Measurements from ENCODE around the gene LGR5. TPM values are rescaled to one million over a fixed set of nuclear protein-coding genes. Genes with fewer than 3 reads are reported as not detected.
"Not testable (repeated sequence)": the region's sequence is repeated elsewhere in the genome, so short reads cannot be mapped to it uniquely, and the experiment has no call there.

Gene LGR5
- total RNA-seq, 8 experiments from 2014 or later = 0.24 to 3.1 (median 0.31) TPM; not detected in 2

GRCh38 chr12:71460318-71460717 is 20.7 kb downstream of the LGR5 start:
- Histone ChIP-seq H3K4me1 (replicated peaks in 1 of 2) (peaks cover 19 to 21% of the 10 kb centered on the region in 2 donors), H3K27ac (no peak overlapping the region), H3K4me3 (no peak overlapping the region)
- WGBS, 10 experiments = 12 to 100% (median 82%) methylated on average over 2 to 4 of the region's 4 CpGs; no CpG with 5 or more reads in 1 of the 10 experiments
- in situ Hi-C loops (cut with MboI; ENCODE audit: low pct_unique_long_range_greater_than_20kb in 2 of 9, low sequenced_read_pairs in 9 of 9, unreplicated experiment in 9 of 9) = no loop called here
- ATAC-seq (replicated peaks in 6 of 8) = no peak

GRCh38 chr12:71460850-71461609 is 21.4 kb downstream of the LGR5 start:
- Histone ChIP-seq H3K4me3 (no peak overlapping the region), H3K4me1 (replicated peaks in 1 of 2) (peaks cover 14 to 16% of the 10 kb centered on the region in 2 donors), H3K27ac (no peak overlapping the region)
- 0 to 100% (median 80%) methylated on average over 1 of the region's 1 CpG; no CpG with 5 or more reads in 1 of the 10 experiments for WGBS, 10 experiments
- in situ Hi-C loops (cut with MboI; ENCODE audit: low pct_unique_long_range_greater_than_20kb in 2 of 9, low sequenced_read_pairs in 9 of 9, unreplicated experiment in 9 of 9) = no loop called here
- no peak for ATAC-seq (replicated peaks in 6 of 8)

- in situ Hi-C loops (cut with MboI; ENCODE audit: low pct_unique_long_range_greater_than_20kb in 2 of 9, low sequenced_read_pairs in 9 of 9, unreplicated experiment in 9 of 9) = no loop called here
- 20 to 100% (median 88%) methylated on average over 1 to 2 of the region's 2 CpGs; no CpG with 5 or more reads in 3 of the 10 experiments for WGBS, 10 experiments
- no peak overlapping the region for H3K27ac ChIP-seq
- no peak overlapping the region for H3K4me3 ChIP-seq
- ATAC-seq (replicated peaks in 6 of 8) = no peak
- H3K4me1 ChIP-seq (replicated peaks in 1 of 2) = peaks cover 8 to 10% of the 10 kb centered on the region in 2 donors
These were observed 22.3 kb downstream of the LGR5 start for GRCh38 chr12:71461787-71462328.

- no peak for ATAC-seq (replicated peaks in 6 of 8)
- H3K4me1 ChIP-seq (replicated peaks in 1 of 2) = no peaks in the 10 kb centered on the region
- H3K27ac ChIP-seq = no peak overlapping the region
- in situ Hi-C loops (cut with MboI; ENCODE audit: low pct_unique_long_range_greater_than_20kb in 2 of 9, low sequenced_read_pairs in 9 of 9, unreplicated experiment in 9 of 9) = no loop called here
- H3K4me3 ChIP-seq = no peak overlapping the region
These were observed 26.2 kb downstream of the LGR5 start for GRCh38 chr12:71465796-71466195.

- Histone ChIP-seq H3K27ac (no peak overlapping the region), H3K4me3 (no peak overlapping the region), H3K4me1 (replicated peaks in 1 of 2) (no peaks in the 10 kb centered on the region)
- in situ Hi-C loops (cut with MboI; ENCODE audit: low pct_unique_long_range_greater_than_20kb in 2 of 9, low sequenced_read_pairs in 9 of 9, unreplicated experiment in 9 of 9) = no loop called here
- WGBS, 10 experiments = 57 to 100% (median 72%) methylated on average over 1 to 11 of the region's 15 CpGs; no CpG with 5 or more reads in 3 of the 10 experiments
- ATAC-seq (replicated peaks in 6 of 8) = peak in 5 of 8 experiments; percentile 34 to 100 (median 62)
These were observed 29.7 kb downstream of the LGR5 start for GRCh38 chr12:71469258-71469750.

- Histone ChIP-seq H3K4me1 (replicated peaks in 1 of 2) (no peaks in the 10 kb centered on the region), H3K27ac (no peak overlapping the region), H3K4me3 (no peak overlapping the region)
- 0 to 89% (median 59%) methylated on average over 1 to 2 of the region's 2 CpGs; no CpG with 5 or more reads in 1 of the 10 experiments for WGBS, 10 experiments
- in situ Hi-C loops (cut with MboI; ENCODE audit: low pct_unique_long_range_greater_than_20kb in 2 of 9, low sequenced_read_pairs in 9 of 9, unreplicated experiment in 9 of 9) = no loop called here
- no peak for ATAC-seq (replicated peaks in 6 of 8)
These were observed 32.9 kb downstream of the LGR5 start for GRCh38 chr12:71472441-71472911.

- no peak overlapping the region for H3K4me3 ChIP-seq
- in situ Hi-C loops (cut with MboI; ENCODE audit: low pct_unique_long_range_greater_than_20kb in 2 of 9, low sequenced_read_pairs in 9 of 9, unreplicated experiment in 9 of 9) = no loop called here
- no peaks in the 10 kb centered on the region for H3K4me1 ChIP-seq (replicated peaks in 1 of 2)
- no peak overlapping the region for H3K27ac ChIP-seq
- no peak for ATAC-seq (replicated peaks in 6 of 8)
- WGBS, 10 experiments = 0 to 100% (median 75%) methylated on average over 1 to 2 of the region's 2 CpGs
These were observed 35.2 kb downstream of the LGR5 start for GRCh38 chr12:71474791-71475190.

GRCh38 chr12:71475280-71475679 is 35.7 kb downstream of the LGR5 start:
- Histone ChIP-seq H3K4me3 (no peak overlapping the region), H3K27ac (no peak overlapping the region), H3K4me1 (replicated peaks in 1 of 2) (no peaks in the 10 kb centered on the region)
- in situ Hi-C loops (cut with MboI; ENCODE audit: low pct_unique_long_range_greater_than_20kb in 2 of 9, low sequenced_read_pairs in 9 of 9, unreplicated experiment in 9 of 9) = no loop called here
- peak in 5 of 8 experiments; percentile 33 to 97 (median 40) for ATAC-seq (replicated peaks in 6 of 8)
- WGBS, 10 experiments = 0 to 100% (median 54%) methylated on average over 1 to 5 of the region's 5 CpGs; no CpG with 5 or more reads in 1 of the 10 experiments

GRCh38 chr12:71476513-71476912 is 36.9 kb downstream of the LGR5 start:
- in situ Hi-C loops (cut with MboI; ENCODE audit: low pct_unique_long_range_greater_than_20kb in 2 of 9, low sequenced_read_pairs in 9 of 9, unreplicated experiment in 9 of 9) = no loop called here
- no peak for ATAC-seq (replicated peaks in 6 of 8)
- WGBS, 10 experiments = 0 to 100% (median 65%) methylated on average over 1 to 3 of the region's 3 CpGs
- Histone ChIP-seq H3K4me1 (replicated peaks in 1 of 2) (no peaks in the 10 kb centered on the region), H3K4me3 (no peak overlapping the region), H3K27ac (no peak overlapping the region)

- WGBS, 10 experiments = 80 to 100% (median 92%) methylated on average over 1 to 2 of the region's 2 CpGs; no CpG with 5 or more reads in 1 of the 10 experiments
- ATAC-seq (replicated peaks in 6 of 8) = no peak
- H3K4me3 ChIP-seq = no peak overlapping the region
- no peaks in the 10 kb centered on the region for H3K4me1 ChIP-seq (replicated peaks in 1 of 2)
- in situ Hi-C loops (cut with MboI; ENCODE audit: low pct_unique_long_range_greater_than_20kb in 2 of 9, low sequenced_read_pairs in 9 of 9, unreplicated experiment in 9 of 9) = no loop called here
- H3K27ac ChIP-seq = no peak overlapping the region
These were observed 38.0 kb downstream of the LGR5 start for GRCh38 chr12:71477609-71478008.

GRCh38 chr12:71478270-71478669 is 38.7 kb downstream of the LGR5 start:
- ATAC-seq (replicated peaks in 6 of 8) = no peak
- no peaks in the 10 kb centered on the region for H3K4me1 ChIP-seq (replicated peaks in 1 of 2)
- in situ Hi-C loops (cut with MboI; ENCODE audit: low pct_unique_long_range_greater_than_20kb in 2 of 9, low sequenced_read_pairs in 9 of 9, unreplicated experiment in 9 of 9) = no loop called here
- H3K27ac ChIP-seq = no peak overlapping the region
- 0 to 40% (median 27%) methylated on average over 1 of the region's 1 CpG; no CpG with 5 or more reads in 1 of the 10 experiments for WGBS, 10 experiments
- no peak overlapping the region for H3K4me3 ChIP-seq

GRCh38 chr12:71484272-71484905 is 44.8 kb downstream of the LGR5 start:
- Histone ChIP-seq H3K4me3 (no peak overlapping the region), H3K4me1 (replicated peaks in 1 of 2) (no peaks in the 10 kb centered on the region), H3K27ac (no peak overlapping the region)
- in situ Hi-C loops (cut with MboI; ENCODE audit: low pct_unique_long_range_greater_than_20kb in 2 of 9, low sequenced_read_pairs in 9 of 9, unreplicated experiment in 9 of 9) = no loop called here
- ATAC-seq (replicated peaks in 6 of 8) = no peak
- WGBS, 10 experiments = 17 to 100% (median 60%) methylated on average over 1 to 8 of the region's 8 CpGs

GRCh38 chr12:71490844-71491243 is 51.2 kb downstream of the LGR5 start:
- H3K4me3 ChIP-seq; in situ Hi-C loops (cut with MboI; ENCODE audit: low pct_unique_long_range_greater_than_20kb in 2 of 9, low sequenced_read_pairs in 9 of 9, unreplicated experiment in 9 of 9): not testable (repeated sequence)
- WGBS, 10 experiments = 80 to 100% (median 86%) methylated on average over 2 of the region's 2 CpGs; no CpG with 5 or more reads in 5 of the 10 experiments

More at GRCh38 chr12:71490844-71491243, 51.2 kb downstream of the LGR5 start:
- H3K27ac ChIP-seq; H3K4me1 ChIP-seq (replicated peaks in 1 of 2); ATAC-seq (replicated peaks in 6 of 8): not testable (repeated sequence)
